AG09319 (cell line): Measurements from ENCODE around the gene LASP1NB.
"Not testable (repeated sequence)": the region's sequence is repeated elsewhere in the genome, so short reads cannot be mapped to it uniquely, and the experiment has no call there.

Experiments used
- DNase-seq: peaks from one replicate; pipeline ENCODE4 v3.0.0-alpha.2; 2010; ENCODE audit warnings: low read depth; ENCODE audit errors: extremely low read depth
- TF ChIP-seq, protein P1 (sequence below): IDR thresholded peaks from 2 replicates; pipeline ENCODE4 v1.5.1; 2011; ENCODE audit warnings: low read depth, mild to moderate bottlenecking, inconsistent platforms, low read length, moderate library complexity

Gene LASP1NB

GRCh38 chr17:38939987-38940386 is 14.6 kb downstream of the LASP1NB start:
- TF ChIP-seq, protein P1, sequence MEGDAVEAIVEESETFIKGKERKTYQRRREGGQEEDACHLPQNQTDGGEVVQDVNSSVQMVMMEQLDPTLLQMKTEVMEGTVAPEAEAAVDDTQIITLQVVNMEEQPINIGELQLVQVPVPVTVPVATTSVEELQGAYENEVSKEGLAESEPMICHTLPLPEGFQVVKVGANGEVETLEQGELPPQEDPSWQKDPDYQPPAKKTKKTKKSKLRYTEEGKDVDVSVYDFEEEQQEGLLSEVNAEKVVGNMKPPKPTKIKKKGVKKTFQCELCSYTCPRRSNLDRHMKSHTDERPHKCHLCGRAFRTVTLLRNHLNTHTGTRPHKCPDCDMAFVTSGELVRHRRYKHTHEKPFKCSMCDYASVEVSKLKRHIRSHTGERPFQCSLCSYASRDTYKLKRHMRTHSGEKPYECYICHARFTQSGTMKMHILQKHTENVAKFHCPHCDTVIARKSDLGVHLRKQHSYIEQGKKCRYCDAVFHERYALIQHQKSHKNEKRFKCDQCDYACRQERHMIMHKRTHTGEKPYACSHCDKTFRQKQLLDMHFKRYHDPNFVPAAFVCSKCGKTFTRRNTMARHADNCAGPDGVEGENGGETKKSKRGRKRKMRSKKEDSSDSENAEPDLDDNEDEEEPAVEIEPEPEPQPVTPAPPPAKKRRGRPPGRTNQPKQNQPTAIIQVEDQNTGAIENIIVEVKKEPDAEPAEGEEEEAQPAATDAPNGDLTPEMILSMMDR = no peak
- no peak for DNase-seq

DNA sequence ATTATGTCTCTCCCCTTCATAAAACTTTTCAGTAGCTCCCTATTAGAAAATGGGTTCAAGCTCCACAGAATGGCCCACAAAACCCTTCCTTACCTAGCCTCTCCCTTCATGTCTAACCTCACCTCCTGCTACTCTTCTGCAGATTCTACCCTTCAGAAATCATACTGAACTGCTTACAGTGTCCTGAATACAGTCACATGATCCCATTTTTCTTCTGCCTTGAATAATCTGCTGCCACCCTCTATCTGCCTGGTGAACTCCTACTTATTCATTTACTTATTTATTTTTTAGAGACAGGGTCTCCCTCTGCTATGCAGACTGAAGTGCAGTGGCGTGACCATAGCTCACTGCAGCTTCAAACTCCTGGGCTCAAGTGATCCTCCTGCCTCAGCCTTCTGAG is 15.0 kb downstream of the LASP1NB start:
- no peak for DNase-seq
- TF ChIP-seq, protein P1 = no peak

- no peak for DNase-seq
- TF ChIP-seq, protein P1 = no peak
Measured at GRCh38 chr17:38942696-38943334, 17.4 kb downstream of the LASP1NB start.

DNA sequence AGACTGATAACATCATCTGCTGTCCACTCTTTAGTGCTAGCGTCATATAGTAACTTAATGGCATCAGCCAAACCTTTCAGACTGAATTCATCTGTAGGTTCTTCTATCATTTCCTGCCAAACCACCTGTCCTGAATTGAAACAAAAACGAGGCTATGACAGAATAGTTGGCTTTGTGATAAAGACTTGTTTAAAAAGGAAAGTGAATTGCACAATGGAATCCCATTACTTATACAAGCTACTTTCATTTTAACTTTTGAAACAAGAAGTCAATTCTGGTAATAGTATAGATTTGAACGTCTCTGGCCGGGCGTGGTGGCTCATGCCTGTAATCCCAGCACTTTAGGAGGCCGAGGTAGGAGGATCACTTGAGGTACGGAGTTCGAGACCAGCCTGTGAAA is 18.2 kb downstream of the LASP1NB start:
- TF ChIP-seq, protein P1 = no peak
- DNase-seq = no peak

- TF ChIP-seq, protein P1 = no peak
- no peak for DNase-seq
Measured at GRCh38 chr17:38947189-38947588, 21.8 kb downstream of the LASP1NB start.

GRCh38 chr17:38953800-38954199 is 28.4 kb downstream of the LASP1NB start:
- not testable (repeated sequence) for DNase-seq

DNA sequence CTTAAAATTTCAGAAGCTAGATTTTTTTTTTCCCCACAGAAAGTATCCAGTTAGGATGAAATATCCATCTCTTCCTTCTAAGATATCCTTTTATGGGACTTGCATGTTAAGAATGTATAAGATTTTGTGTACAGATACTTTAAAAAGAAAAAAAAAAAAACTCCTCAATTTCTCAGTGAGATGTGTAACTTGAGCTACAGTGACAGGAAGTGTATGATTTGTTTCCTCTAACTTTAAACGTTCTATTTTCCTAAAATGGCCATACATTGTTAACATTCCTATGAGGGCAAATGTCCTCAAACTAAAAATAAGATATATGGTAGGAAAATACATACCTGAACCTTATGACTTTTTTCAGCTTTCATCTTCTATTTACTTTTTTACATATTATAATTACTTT is 32.9 kb downstream of the LASP1NB start:
- DNase-seq = no peak
- TF ChIP-seq, protein P1 = no peak

GRCh38 chr17:38958756-38959155 is 33.3 kb downstream of the LASP1NB start:
- TF ChIP-seq, protein P1 = no peak
- DNase-seq = no peak
